IMR-90 (cell line): ENCODE data around the gene SHISA4. TPM values are rescaled to one million over a fixed set of nuclear protein-coding genes. Genes with fewer than 3 reads are reported as not detected.

Source experiments
- ATAC-seq: fragments of 200-7000 bp; cut with Tn5 transposase; 2 replicates; pipeline ENCODE4 v1.9.1; 2020; ENCODE audit warnings: low read depth, mild to moderate bottlenecking, moderate library complexity
- BruUV-seq: library from RNA; stranded (reverse); fragments of 400-500 nt; replicated peaks from 2 replicates; lab custom pipeline; 2021; lab: Mats Ljungman, UMichigan
- CTCF ChIA-PET: fragments of 300-600 bp; formaldehyde crosslinking; extraction: SDS; loops from one replicate; lab custom pipeline; 2021; ENCODE audit warnings: antibody characterized with exemption; lab: Yijun Ruan, JAX
- POLR2A ChIA-PET: fragments of 300-600 bp; sonication (Branson Sonifier 250); formaldehyde crosslinking; loops from one replicate; lab custom pipeline; 2022; ENCODE audit warnings: antibody characterized with exemption; ENCODE audit not compliant: unreplicated experiment; lab: Charles Lee
- DNase-seq: peaks from one replicate; pipeline ENCODE4 v3.0.0; 2013
- H2AFZ ChIP-seq: replicated peaks from 2 replicates; pipeline ENCODE3; 2013; ENCODE audit warnings: low read length, mild to moderate bottlenecking; ENCODE audit not compliant: poor library complexity
- H2AK5ac ChIP-seq: 2 replicates; pipeline ENCODE4 v1.6.1; 2013; ENCODE audit warnings: low read depth, low read length, inconsistent platforms
- H2AK9ac ChIP-seq: replicated peaks from 2 replicates; pipeline ENCODE3; 2013; ENCODE audit warnings: mild to moderate bottlenecking, low read depth, low read length, moderate library complexity; ENCODE audit not compliant: poor library complexity
- H2BK120ac ChIP-seq: 2 replicates; pipeline ENCODE4 v1.6.1; 2013; ENCODE audit warnings: low read depth, low read length, inconsistent platforms
- H2BK15ac ChIP-seq: 3 replicates; pipeline ENCODE4 v1.6.1; 2013; ENCODE audit warnings: low read depth, low read length, inconsistent platforms
- H2BK20ac ChIP-seq: 2 replicates; pipeline ENCODE4 v1.6.1; 2013; ENCODE audit warnings: low read depth, mild to moderate bottlenecking, inconsistent platforms, low read length, moderate library complexity
- H2BK5ac ChIP-seq: 2 replicates; pipeline ENCODE4 v1.6.1; 2013; ENCODE audit warnings: mild to moderate bottlenecking, low read depth, low read length, inconsistent platforms; ENCODE audit not compliant: poor library complexity, severe bottlenecking
- H3K14ac ChIP-seq: replicated peaks from 2 replicates; pipeline ENCODE4 v1.6.1; 2013; ENCODE audit warnings: low read depth, low read length, inconsistent platforms
- H3K18ac ChIP-seq: 2 replicates; pipeline ENCODE4 v1.6.1; 2013; ENCODE audit warnings: low read depth, low read length, control low read depth
- H3K23ac ChIP-seq: 2 replicates; pipeline ENCODE4 v1.6.1; 2013; ENCODE audit warnings: low read depth, low read length, inconsistent platforms
- H3K27ac ChIP-seq: 2 replicates; pipeline ENCODE4 v1.5.1; 2013; ENCODE audit warnings: mild to moderate bottlenecking, control low read depth, low read length; ENCODE audit not compliant: insufficient read depth
- H3K27me3 ChIP-seq: 2 replicates; pipeline ENCODE4 v1.6.1; 2013; ENCODE audit warnings: low read length; ENCODE audit not compliant: control insufficient read depth, insufficient read depth
- H3K36me3 ChIP-seq: 2 replicates; pipeline ENCODE4 v1.6.1; 2013; ENCODE audit warnings: low read length, mixed read lengths; ENCODE audit not compliant: control insufficient read depth, insufficient read depth
- H3K4ac ChIP-seq: 2 replicates; pipeline ENCODE4 v1.6.1; 2013; ENCODE audit warnings: low read depth, low read length, inconsistent platforms
- H3K4me1 ChIP-seq: 2 replicates; pipeline ENCODE4 v1.6.1; 2013; ENCODE audit warnings: low read length, mixed read lengths; ENCODE audit not compliant: control insufficient read depth, insufficient read depth
- H3K4me2 ChIP-seq: 2 replicates; pipeline ENCODE4 v1.6.1; 2013; ENCODE audit warnings: low read depth, mild to moderate bottlenecking, control low read depth, low read length, moderate library complexity
- H3K4me3 ChIP-seq: 2 replicates; pipeline ENCODE4 v1.5.1; 2013; ENCODE audit warnings: low read depth, mild to moderate bottlenecking, control low read depth, low read length, moderate library complexity; ENCODE audit not compliant: insufficient read depth
- H3K56ac ChIP-seq: 2 replicates; pipeline ENCODE4 v1.6.1; 2013; ENCODE audit warnings: low read length, inconsistent platforms; ENCODE audit not compliant: insufficient read depth; ENCODE audit errors: extremely low read depth
- H3K79me1 ChIP-seq, 2 experiments: 2 replicates each; pipeline ENCODE4 v1.6.1; 2013; ENCODE audit warnings: low read length in 2 of 2, inconsistent platforms in 1 of 2, low read depth in 1 of 2
- H3K9ac ChIP-seq: 2 replicates; pipeline ENCODE4 v1.6.1; 2013; ENCODE audit warnings: low read depth, low read length, control low read depth
- H3K9me1 ChIP-seq: 2 replicates; pipeline ENCODE4 v1.6.1; 2013; ENCODE audit warnings: low read length, inconsistent platforms; ENCODE audit not compliant: insufficient read depth
- H3K9me3 ChIP-seq: 2 replicates; pipeline ENCODE4 v1.6.1; 2013; ENCODE audit warnings: low read length; ENCODE audit not compliant: control insufficient read depth, insufficient read depth
- H4K20me1 ChIP-seq: 2 replicates; pipeline ENCODE4 v1.6.1; 2013; ENCODE audit warnings: low read length, inconsistent platforms; ENCODE audit not compliant: insufficient read depth
- H4K5ac ChIP-seq: 2 replicates; pipeline ENCODE4 v1.6.1; 2013; ENCODE audit warnings: mild to moderate bottlenecking, low read depth, low read length, control low read depth
- H4K8ac ChIP-seq, 2 experiments: 2 replicates each; pipeline ENCODE4 v1.6.1; 2013; ENCODE audit warnings: low read depth in 2 of 2, low read length in 2 of 2, control low read depth in 1 of 2, inconsistent platforms in 1 of 2
- H4K91ac ChIP-seq: 2 replicates; pipeline ENCODE4 v1.6.1; 2013; ENCODE audit warnings: low read depth, low read length, inconsistent platforms; ENCODE audit not compliant: insufficient read depth
- ELK1 ChIP-seq: fragments of 150-350 bp; IDR thresholded peaks from 2 replicates; pipeline ENCODE4 v1.6.1; 2016; ENCODE audit warnings: low read depth, mild to moderate bottlenecking, low read length, moderate library complexity, borderline replicate concordance
- MAFK ChIP-seq: IDR thresholded peaks from 2 replicates; pipeline ENCODE4 v1.6.1; 2012; ENCODE audit warnings: low read depth, low read length, improper control_type of control experiment
- WGBS, 2 experiments: methylation state at CpG; one replicate each; pipeline versions ENCODE4 v1.1.5 to v1.1.7; 2013; ENCODE audit warnings: missing lambda C conversion rate in 2 of 2; ENCODE audit not compliant: insufficient read length in 1 of 2; ENCODE audit errors: extremely low coverage in 2 of 2; 5-methylcytosine and 5-hydroxymethylcytosine counted together
- dilution Hi-C: fragments of 300-500 bp; cut with HindIII; formaldehyde crosslinking; loops from one replicate; pipeline ENCODE4 v1.14.3; 2018; ENCODE audit warnings: low sequenced_read_pairs; ENCODE audit not compliant: unreplicated experiment
- in situ Hi-C: fragments of 300-500 bp; cut with MboI; formaldehyde crosslinking; loops from 3 replicates; pipeline ENCODE4 v1.14.3; 2019; ENCODE audit warnings: low sequenced_read_pairs, inconsistent platforms, mixed read lengths
- intact Hi-C: fragments of 100-400 bp; cut with micrococcal nuclease; formaldehyde crosslinking; loops from 2 replicates; pipeline ENCODE4 v1.10.0; 2022
- polyA plus RNA-seq, 3 experiments: library from polyadenylated mRNA; depleted of rRNA; stranded (reverse); fragments of >200 nt; gene quantifications; 2 replicates each; pipeline ENCODE4 v1.2.3, GENCODE V29; 2012; ENCODE audit warnings: low replicate concordance in 1 of 3
- total RNA-seq: library from RNA; depleted of rRNA; stranded (reverse); fragments of >200 nt; gene quantifications from 2 replicates; pipeline ENCODE4 v1.2.3, GENCODE V29; 2012

Gene SHISA4
- total and polyA plus RNA-seq, 2 of the 4 experiments (the other 2 are of a cell fraction) = 10.0 to 34.8 TPM

- Histone ChIP-seq H3K14ac (no peak overlapping the region), H4K8ac (no peak overlapping the region), H2AK5ac (peak overlapping the region; percentile 51; the same call in 1 of the 2 replicates), H4K5ac (no peak overlapping the region), H2AFZ (no peak overlapping the region), H2BK15ac (no peak overlapping the region), H3K36me3 (peaks cover 36% of the 10 kb centered on the region), H2BK5ac (no peak overlapping the region), H3K27me3 (no peaks in the 10 kb centered on the region), H4K20me1 (no peaks in the 10 kb centered on the region), H2BK20ac (no peak overlapping the region), H3K23ac (no peak overlapping the region), H3K9me1 (peaks cover 22% of the 10 kb centered on the region), H3K18ac (no peak overlapping the region), H3K4me3 (no peak overlapping the region), H3K4me1 (peaks cover 28% of the 10 kb centered on the region), H3K4ac (peak overlapping the region; percentile 13; the same call in 1 of the 2 replicates), H3K27ac (no peak overlapping the region), H3K9me3 (no peaks in the 10 kb centered on the region), H2BK120ac (no peak overlapping the region), H3K79me1 (peaks cover 23 to 50% of the 10 kb centered on the region in 2 experiments), H4K91ac (no peak overlapping the region), H2AK9ac (no peak overlapping the region), H3K9ac (no peak overlapping the region), H3K56ac (no peak overlapping the region), H3K4me2 (no peak overlapping the region)
- BruUV-seq = TSS peak; percentile 80
- intact Hi-C loops = no loop called here
- DNase-seq = no peak
- ChIA-PET CTCF (no interaction called here), POLR2A (no interaction called here)
- dilution Hi-C loops = no loop called here
- in situ Hi-C loops = loop anchor here (5.0 to 10.0 kb wide), 2 partner anchors 67 to 225 kb away; partner anchors contain the start of gene GPR37L1
- TF ChIP-seq ELK1 (no peak), MAFK (no peak)
- ATAC-seq = no peak
- WGBS, 2 experiments = 86% methylated on average over 11 of the region's 20 CpGs; no CpG with 5 or more reads in 1 of the 2 experiments
These were observed 11.2 kb downstream of the SHISA4 start for GRCh38 chr1:201899683-201900429.
